ENCODE measurements around the gene GRAMD4. TPM values are rescaled to one million over a fixed set of nuclear protein-coding genes. Genes with fewer than 3 reads are reported as not detected.
"Not testable (repeated sequence)": the region's sequence is repeated elsewhere in the genome, so short reads cannot be mapped to it uniquely, and the experiment has no call there.

Gene GRAMD4
- total and polyA plus RNA-seq, 2 experiments from 2014 or later, result 2.9 to 10.6 TPM

- WGBS, 2 experiments (ENCODE audit: low coverage in 1 of 2, low lambda C conversion rate in 2 of 2, missing lambda C conversion rate in 2 of 2), result 83 to 85% methylated on average over 22 to 29 of the region's 29 CpGs
- H3K4me2 ChIP-seq (ENCODE audit: unreplicated experiment), result no peak overlapping the region
- no peaks in the 10 kb centered on the region for H4K20me1 ChIP-seq (ENCODE audit: insufficient read depth)
Observed at GRCh38 chr22:46617986-46618647, 2.1 kb upstream of the GRAMD4 start.

GRCh38 chr22:46618667-46619066 lies 1.5 kb upstream of the GRAMD4 start:
- Histone ChIP-seq H3K9me2 (ENCODE audit: insufficient read depth) (no peaks in the 10 kb centered on the region), H4K20me1 (ENCODE audit: insufficient read depth) (no peaks in the 10 kb centered on the region), H3K4me2 (ENCODE audit: unreplicated experiment) (no peak overlapping the region), H3K4me1 (ENCODE audit: insufficient read depth) (no peaks in the 10 kb centered on the region), H3K9ac (no peak overlapping the region), H3K27me3 (replicated peaks; ENCODE audit: insufficient read depth) (no peaks in the 10 kb centered on the region), H3K4me3 (no peak overlapping the region), H3F3A (ENCODE audit: insufficient read depth) (no peaks in the 10 kb centered on the region), H3K27ac (no peak overlapping the region), H3K9me3 (ENCODE audit: low read depth) (no peaks in the 10 kb centered on the region), H3K79me2 (ENCODE audit: insufficient read depth) (no peaks in the 10 kb centered on the region), H2AFZ (no peak overlapping the region), H3K36me3 (ENCODE audit: low read depth) (no peaks in the 10 kb centered on the region)
- TF ChIP-seq EZH2phosphoT487 (IDR thresholded peaks at IDR 0.05; ENCODE audit: insufficient read depth, low read depth), result no peak
- TF ChIP-seq EZH2 (IDR thresholded peaks at IDR 0.05; ENCODE audit: insufficient read depth, poor library complexity, severe bottlenecking), result no peak
- in situ Hi-C loops (cut with MboI), result no loop called here
- DNase-seq, result no peak
- WGBS, 2 experiments (ENCODE audit: low coverage in 1 of 2, low lambda C conversion rate in 2 of 2, missing lambda C conversion rate in 2 of 2), result 75 to 84% methylated on average over 13 to 19 of the region's 19 CpGs

More at GRCh38 chr22:46617986-46618647, 2.1 kb upstream of the GRAMD4 start:
- Histone ChIP-seq H2AFZ (no peak overlapping the region), H3K36me3 (ENCODE audit: low read depth) (no peaks in the 10 kb centered on the region), H3K4me1 (ENCODE audit: insufficient read depth) (no peaks in the 10 kb centered on the region), H3K27me3 (replicated peaks; ENCODE audit: insufficient read depth) (no peaks in the 10 kb centered on the region), H3K9me2 (ENCODE audit: insufficient read depth) (no peaks in the 10 kb centered on the region), H3K4me3 (no peak overlapping the region), H3K27ac (no peak overlapping the region), H3F3A (ENCODE audit: insufficient read depth) (no peaks in the 10 kb centered on the region), H3K9me3 (ENCODE audit: low read depth) (no peaks in the 10 kb centered on the region), H3K9ac (no peak overlapping the region), H3K79me2 (ENCODE audit: insufficient read depth) (no peaks in the 10 kb centered on the region)
- TF ChIP-seq EZH2 (IDR thresholded peaks at IDR 0.05; ENCODE audit: insufficient read depth, poor library complexity, severe bottlenecking) (no peak), EZH2phosphoT487 (IDR thresholded peaks at IDR 0.05; ENCODE audit: insufficient read depth, low read depth) (no peak)
- in situ Hi-C loops (cut with MboI), result no loop called here
- DNase-seq, result no peak

- Histone ChIP-seq H3F3A (ENCODE audit: insufficient read depth) (no peaks in the 10 kb centered on the region), H3K9me3 (ENCODE audit: low read depth) (no peaks in the 10 kb centered on the region), H3K4me1 (ENCODE audit: insufficient read depth) (no peaks in the 10 kb centered on the region), H3K4me2 (ENCODE audit: unreplicated experiment) (no peak overlapping the region), H3K27me3 (replicated peaks; ENCODE audit: insufficient read depth) (no peaks in the 10 kb centered on the region), H3K27ac (no peak overlapping the region), H3K4me3 (no peak overlapping the region), H2AFZ (no peak overlapping the region), H3K79me2 (ENCODE audit: insufficient read depth) (no peaks in the 10 kb centered on the region), H3K9me2 (ENCODE audit: insufficient read depth) (no peaks in the 10 kb centered on the region), H3K9ac (no peak overlapping the region), H4K20me1 (ENCODE audit: insufficient read depth) (no peaks in the 10 kb centered on the region), H3K36me3 (ENCODE audit: low read depth) (no peaks in the 10 kb centered on the region)
- TF ChIP-seq EZH2 (IDR thresholded peaks at IDR 0.05; ENCODE audit: insufficient read depth, poor library complexity, severe bottlenecking), result no peak
- TF ChIP-seq EZH2phosphoT487 (IDR thresholded peaks at IDR 0.05; ENCODE audit: insufficient read depth, low read depth), result no peak
- WGBS, 2 experiments (ENCODE audit: low coverage in 1 of 2, low lambda C conversion rate in 2 of 2, missing lambda C conversion rate in 2 of 2), result 74% methylated on average over 8 to 10 of the region's 10 CpGs
- DNase-seq, result no peak
- in situ Hi-C loops (cut with MboI), result no loop called here
Observed at GRCh38 chr22:46619240-46619829, 851 bp upstream of the GRAMD4 start.

GRCh38 chr22:46620588-46621242 lies 529 bp downstream of the GRAMD4 start:
- H3K9me3 ChIP-seq (ENCODE audit: low read depth), result no peaks in the 10 kb centered on the region
- H3K9ac ChIP-seq, result no peak overlapping the region
- no peaks in the 10 kb centered on the region for H3K79me2 ChIP-seq (ENCODE audit: insufficient read depth)
- H3K36me3 ChIP-seq (ENCODE audit: low read depth), result no peaks in the 10 kb centered on the region
- H3K4me1 ChIP-seq (ENCODE audit: insufficient read depth), result no peaks in the 10 kb centered on the region
- H3K27me3 ChIP-seq (replicated peaks; ENCODE audit: insufficient read depth), result no peaks in the 10 kb centered on the region
- no peaks in the 10 kb centered on the region for H4K20me1 ChIP-seq (ENCODE audit: insufficient read depth)
- in situ Hi-C loops (cut with MboI), result no loop called here
- H3F3A ChIP-seq (ENCODE audit: insufficient read depth), result no peaks in the 10 kb centered on the region
- no peak for TF ChIP-seq EZH2 (IDR thresholded peaks at IDR 0.05; ENCODE audit: insufficient read depth, poor library complexity, severe bottlenecking)
- no peak for TF ChIP-seq EZH2phosphoT487 (IDR thresholded peaks at IDR 0.05; ENCODE audit: insufficient read depth, low read depth)
- no peak overlapping the region for H3K27ac ChIP-seq
- no peak overlapping the region for H3K4me3 ChIP-seq
- H3K4me2 ChIP-seq (ENCODE audit: unreplicated experiment), result no peak overlapping the region
- no peaks in the 10 kb centered on the region for H3K9me2 ChIP-seq (ENCODE audit: insufficient read depth)
- DNase-seq, result no peak
- WGBS, 2 experiments (ENCODE audit: low coverage in 1 of 2, low lambda C conversion rate in 2 of 2, missing lambda C conversion rate in 2 of 2), result 88 to 95% methylated on average over 10 to 23 of the region's 23 CpGs
- no peak overlapping the region for H2AFZ ChIP-seq

- H3K79me2 ChIP-seq (ENCODE audit: insufficient read depth); H3F3A ChIP-seq (ENCODE audit: insufficient read depth); DNase-seq; H3K4me2 ChIP-seq (ENCODE audit: unreplicated experiment); H3K27me3 ChIP-seq (replicated peaks; ENCODE audit: insufficient read depth); H3K9me2 ChIP-seq (ENCODE audit: insufficient read depth); in situ Hi-C loops (cut with MboI); H4K20me1 ChIP-seq (ENCODE audit: insufficient read depth); H3K4me1 ChIP-seq (ENCODE audit: insufficient read depth); H3K27ac ChIP-seq; H2AFZ ChIP-seq; H3K36me3 ChIP-seq (ENCODE audit: low read depth); H3K4me3 ChIP-seq; H3K9me3 ChIP-seq (ENCODE audit: low read depth); H3K9ac ChIP-seq: not testable (repeated sequence)
- WGBS, 2 experiments (ENCODE audit: low coverage in 1 of 2, low lambda C conversion rate in 2 of 2, missing lambda C conversion rate in 2 of 2), result 97% methylated on average over 18 to 25 of the region's 38 CpGs
Observed at GRCh38 chr22:46621243-46621930, 1.2 kb downstream of the GRAMD4 start.
